Vagina (tissue), 2 donors: ENCODE data around the gene HEATR5A. TPM values are rescaled to one million over a fixed set of nuclear protein-coding genes. Genes with fewer than 3 reads are reported as not detected.
"Not testable (repeated sequence)": the region's sequence is repeated elsewhere in the genome, so short reads cannot be mapped to it uniquely, and the experiment has no call there.

Experiments used
- DNase-seq, 2 donors: peaks; one replicate each; pipeline ENCODE4 v3.0.0-alpha.2; 2017; ENCODE audit errors: extremely low spot score in 2 of 2
- H3K27ac ChIP-seq: fragments of 200-600 bp; sonication (generic); one replicate; pipeline ENCODE4 v1.5.1; 2019
- H3K27me3 ChIP-seq: fragments of 200-600 bp; sonication (generic); one replicate; pipeline ENCODE4 v1.5.1; 2019
- H3K36me3 ChIP-seq, 2 donors: fragments of 200-600 bp; sonication (generic); one replicate each; pipeline ENCODE4 v1.5.1; 2017 to 2019
- H3K4me1 ChIP-seq: fragments of 200-600 bp; sonication (generic); one replicate; pipeline ENCODE4 v1.5.1; 2019
- H3K4me3 ChIP-seq, 2 donors: fragments of 200-600 bp; sonication (generic); 1 replicate in 1 of 2; 2 replicates in 1 of 2; pipeline ENCODE4 v1.5.1; 2016 to 2019
- H3K9me3 ChIP-seq: fragments of 200-600 bp; sonication (generic); one replicate; pipeline ENCODE4 v1.5.1; 2019
- CTCF ChIP-seq, 3 experiments: fragments of 450-650 bp in 2 of 3; fragments of 200-600 bp in 1 of 3; sonication (generic) in 1 of 3; IDR thresholded peaks; one replicate each; pipeline ENCODE4 v1.5.1; 2017 to 2019; ENCODE audit warnings: antibody characterized with exemption in 3 of 3, mild to moderate bottlenecking in 2 of 3, moderate library complexity in 2 of 3
- POLR2A ChIP-seq, 2 donors: fragments of 450-650 bp; IDR thresholded peaks; one replicate each; pipeline ENCODE4 v1.6.1; 2017; ENCODE audit warnings: antibody characterized with exemption in 2 of 2, mild to moderate bottlenecking in 2 of 2, moderate library complexity in 2 of 2
- POLR2AphosphoS5 ChIP-seq, 2 donors: sonication (generic); formaldehyde crosslinking; IDR thresholded peaks; one replicate each; pipeline ENCODE4 v1.9.0; 2017; ENCODE audit warnings: antibody characterized with exemption in 2 of 2, mild to moderate bottlenecking in 2 of 2, low read depth in 1 of 2; ENCODE audit not compliant: insufficient read depth in 1 of 2
- intact Hi-C: fragments of 100-400 bp; cut with DNase I; formaldehyde crosslinking; loops from one replicate; pipeline ENCODE4 v1.15.1; 2023
- total RNA-seq: library from RNA; depleted of rRNA; stranded (reverse); fragments of >200 nt; gene quantifications from one replicate; pipeline ENCODE4 v1.2.3, GENCODE V29; 2016

Gene HEATR5A
- total RNA-seq, 1 donor from 2014 or later: 16.9 TPM

GRCh38 chr14:31445703-31446102, 25.4 kb upstream of the HEATR5A start:
- Histone ChIP-seq H3K36me3 (peaks cover 0 to 7% of the 10 kb centered on the region in 2 donors), H3K4me1 (no peaks in the 10 kb centered on the region), H3K4me3 (no peak overlapping the region), H3K27me3 (no peaks in the 10 kb centered on the region), H3K27ac (no peak overlapping the region), H3K9me3 (no peaks in the 10 kb centered on the region)
- DNase-seq: no peak
- intact Hi-C loops: no loop called here
- no peak for TF ChIP-seq POLR2A (IDR thresholded peaks at IDR 0.05)
- no peak for TF ChIP-seq CTCF (IDR thresholded peaks at IDR 0.05)
- TF ChIP-seq POLR2AphosphoS5 (IDR thresholded peaks at IDR 0.05; ENCODE audit: insufficient read depth in 1 of 2, low read depth in 1 of 2): no peak

DNA sequence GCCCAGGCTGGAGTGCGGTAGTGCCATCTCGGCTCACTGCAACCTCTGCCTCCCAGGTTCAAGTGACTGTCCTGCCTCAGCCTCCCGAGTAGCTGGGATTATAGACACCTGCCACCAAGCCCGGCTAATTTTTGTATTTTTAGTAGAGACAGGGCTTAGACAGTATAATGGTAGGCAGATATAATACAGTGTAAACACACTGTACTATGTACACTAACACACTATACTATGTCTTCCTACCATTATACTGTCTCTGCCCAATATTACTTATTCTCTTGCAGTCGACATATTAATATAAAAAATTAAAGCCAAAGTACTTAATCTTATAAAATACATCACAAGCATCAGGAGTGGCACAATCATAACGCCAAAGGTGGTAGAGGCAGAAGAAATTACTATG, 21.9 kb upstream of the HEATR5A start:
- H3K4me1 ChIP-seq: no peaks in the 10 kb centered on the region
- no peak for DNase-seq
- H3K27me3 ChIP-seq: no peaks in the 10 kb centered on the region
- intact Hi-C loops: no loop called here
- no peak overlapping the region for H3K27ac ChIP-seq
- TF ChIP-seq POLR2AphosphoS5 (IDR thresholded peaks at IDR 0.05; ENCODE audit: insufficient read depth in 1 of 2, low read depth in 1 of 2) (no peak), POLR2A (IDR thresholded peaks at IDR 0.05) (no peak), CTCF (IDR thresholded peaks at IDR 0.05) (no peak)
- no peak overlapping the region for H3K4me3 ChIP-seq
- H3K9me3 ChIP-seq: no peaks in the 10 kb centered on the region
- no peaks in the 10 kb centered on the region for H3K36me3 ChIP-seq

DNA sequence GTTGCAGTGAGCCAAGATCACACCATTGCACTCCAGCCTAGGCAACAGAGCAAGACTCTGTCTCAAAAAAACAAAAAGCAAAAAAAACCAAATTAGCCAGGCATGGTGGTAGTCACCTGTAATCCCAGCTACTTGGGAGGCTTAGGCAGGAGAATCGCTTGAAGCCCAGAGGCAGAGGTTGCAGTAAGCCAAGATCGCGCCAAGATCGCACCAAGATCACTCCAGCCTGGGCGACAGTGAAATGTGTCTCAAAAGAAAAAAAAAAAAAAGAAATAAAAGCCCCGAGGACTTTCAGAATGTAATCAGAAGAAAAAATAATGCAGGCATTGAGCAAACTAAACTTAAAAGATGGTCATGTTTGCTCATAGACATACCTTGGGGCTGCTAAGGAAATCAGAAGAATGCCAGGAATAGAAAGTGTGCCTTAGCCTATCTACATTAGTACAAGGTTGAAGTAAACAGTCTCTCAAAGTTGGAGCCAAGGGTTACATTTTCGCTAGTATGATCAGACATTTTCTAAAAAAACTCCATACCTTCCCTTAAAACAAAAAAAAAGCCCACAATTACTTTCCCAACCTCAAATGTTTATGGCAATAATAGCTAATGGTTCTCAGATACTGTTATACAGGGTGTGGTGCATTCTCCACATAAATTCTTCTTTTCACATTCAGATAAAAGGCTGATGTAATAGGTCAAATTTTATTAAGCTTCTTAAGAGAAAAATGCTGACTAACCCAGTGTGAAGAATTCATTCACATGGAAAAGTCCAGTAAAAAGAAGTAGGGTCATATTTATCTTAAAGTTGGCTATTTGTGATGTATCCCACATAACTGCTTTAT, 21.1 kb upstream of the HEATR5A start:
- no peak overlapping the region for H3K4me3 ChIP-seq
- intact Hi-C loops: no loop called here
- no peak for TF ChIP-seq POLR2A (IDR thresholded peaks at IDR 0.05)
- no peak for TF ChIP-seq POLR2AphosphoS5 (IDR thresholded peaks at IDR 0.05; ENCODE audit: insufficient read depth in 1 of 2, low read depth in 1 of 2)
- no peak for TF ChIP-seq CTCF (IDR thresholded peaks at IDR 0.05)
- H3K36me3 ChIP-seq: no peaks in the 10 kb centered on the region
- no peak overlapping the region for H3K27ac ChIP-seq
- no peaks in the 10 kb centered on the region for H3K4me1 ChIP-seq
- no peak for DNase-seq
- H3K9me3 ChIP-seq: no peaks in the 10 kb centered on the region
- no peaks in the 10 kb centered on the region for H3K27me3 ChIP-seq

DNA sequence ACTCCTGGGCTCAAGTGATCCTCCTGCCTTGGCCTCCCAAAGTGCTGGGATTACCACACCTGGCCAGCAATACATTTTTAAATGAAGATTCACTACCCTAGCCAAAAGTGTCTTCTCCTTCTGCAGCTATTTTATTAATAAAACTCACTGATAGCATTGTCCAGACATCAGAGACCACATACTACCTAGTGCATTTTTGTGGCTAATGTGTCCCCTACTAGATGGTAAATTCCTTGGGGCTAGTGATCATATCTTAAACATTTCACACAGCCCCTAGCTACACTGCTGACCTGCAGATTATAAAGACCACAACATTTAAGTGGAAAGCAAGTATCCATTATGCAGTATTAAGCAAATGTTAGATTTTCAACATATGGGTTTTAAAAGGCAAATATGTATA, 19.9 kb upstream of the HEATR5A start:
- no peak overlapping the region for H3K4me3 ChIP-seq
- H3K36me3 ChIP-seq: no peaks in the 10 kb centered on the region
- peaks cover 8% of the 10 kb centered on the region for H3K4me1 ChIP-seq
- no peaks in the 10 kb centered on the region for H3K27me3 ChIP-seq
- TF ChIP-seq CTCF (IDR thresholded peaks at IDR 0.05): no peak
- no peak for TF ChIP-seq POLR2A (IDR thresholded peaks at IDR 0.05)
- TF ChIP-seq POLR2AphosphoS5 (IDR thresholded peaks at IDR 0.05; ENCODE audit: insufficient read depth in 1 of 2, low read depth in 1 of 2): no peak
- no peak overlapping the region for H3K27ac ChIP-seq
- no peaks in the 10 kb centered on the region for H3K9me3 ChIP-seq
- DNase-seq: no peak
- intact Hi-C loops: no loop called here

DNA sequence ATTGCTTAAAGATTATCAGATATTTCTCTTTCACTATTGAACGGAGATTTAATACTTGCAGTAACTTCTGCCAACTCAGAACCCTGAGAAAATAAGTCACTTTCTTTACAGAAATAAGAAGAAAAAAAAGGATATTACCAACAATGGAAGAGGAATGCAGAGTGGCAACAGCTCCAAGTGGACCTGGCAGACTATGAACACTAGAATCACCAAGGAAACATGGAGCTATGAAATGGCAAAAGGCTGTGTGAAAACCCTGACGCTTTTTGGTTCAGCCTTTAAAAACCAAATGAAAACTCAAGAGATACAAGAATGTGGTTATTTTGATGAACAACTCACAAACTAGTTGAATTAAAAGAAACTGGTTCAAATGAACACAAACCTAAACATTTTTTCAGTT, 19.2 kb upstream of the HEATR5A start:
- DNase-seq: no peak
- no peaks in the 10 kb centered on the region for H3K27me3 ChIP-seq
- peaks cover 8% of the 10 kb centered on the region for H3K4me1 ChIP-seq
- H3K27ac ChIP-seq: no peak overlapping the region
- H3K9me3 ChIP-seq: no peaks in the 10 kb centered on the region
- TF ChIP-seq CTCF (IDR thresholded peaks at IDR 0.05) (no peak), POLR2A (IDR thresholded peaks at IDR 0.05) (no peak), POLR2AphosphoS5 (IDR thresholded peaks at IDR 0.05; ENCODE audit: insufficient read depth in 1 of 2, low read depth in 1 of 2) (no peak)
- no peak overlapping the region for H3K4me3 ChIP-seq
- intact Hi-C loops: no loop called here
- no peaks in the 10 kb centered on the region for H3K36me3 ChIP-seq

DNA sequence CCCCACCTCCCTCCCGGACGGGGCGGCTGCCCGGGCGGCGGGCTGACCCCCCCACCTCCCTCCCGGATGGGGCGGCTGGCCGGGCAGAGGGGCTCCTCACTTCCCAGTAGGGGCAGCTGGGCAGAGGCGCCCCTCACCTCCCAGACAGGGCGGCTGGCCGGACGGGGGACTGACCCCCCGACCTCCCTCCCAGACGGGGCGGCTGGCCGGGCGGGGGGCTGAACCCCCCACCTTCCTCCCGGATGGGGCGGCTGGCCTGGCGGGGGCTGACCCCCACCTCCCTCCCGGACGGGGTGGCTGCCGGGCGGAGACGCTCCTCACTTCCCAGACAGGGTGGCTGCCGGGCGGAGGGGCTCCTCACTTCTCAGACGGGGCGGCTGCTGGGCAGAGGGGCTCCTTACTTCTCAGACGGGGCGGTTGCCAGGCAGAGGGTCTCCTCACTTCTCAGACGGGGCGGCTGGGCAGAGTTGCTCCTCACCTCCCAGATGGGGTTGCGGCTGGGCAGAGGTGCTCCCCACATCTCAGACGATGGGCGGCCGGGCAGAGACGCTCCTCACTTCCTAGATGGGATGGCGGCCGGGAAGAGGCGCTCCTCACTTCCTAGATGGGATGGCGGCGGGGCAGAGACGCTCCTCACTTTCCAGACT, 16.8 kb upstream of the HEATR5A start:
- DNase-seq, H3K4me3 ChIP-seq, H3K4me1 ChIP-seq, intact Hi-C loops, H3K27me3 ChIP-seq, H3K36me3 ChIP-seq, H3K27ac ChIP-seq, H3K9me3 ChIP-seq: not testable (repeated sequence)
